ENCODE data around the gene CGB7. TPM values are rescaled to one million over a fixed set of nuclear protein-coding genes. Genes with fewer than 3 reads are reported as not detected.

The CGB7 gene
- total RNA-seq, 1 experiment from 2014 or later: 1.2 TPM

DNA sequence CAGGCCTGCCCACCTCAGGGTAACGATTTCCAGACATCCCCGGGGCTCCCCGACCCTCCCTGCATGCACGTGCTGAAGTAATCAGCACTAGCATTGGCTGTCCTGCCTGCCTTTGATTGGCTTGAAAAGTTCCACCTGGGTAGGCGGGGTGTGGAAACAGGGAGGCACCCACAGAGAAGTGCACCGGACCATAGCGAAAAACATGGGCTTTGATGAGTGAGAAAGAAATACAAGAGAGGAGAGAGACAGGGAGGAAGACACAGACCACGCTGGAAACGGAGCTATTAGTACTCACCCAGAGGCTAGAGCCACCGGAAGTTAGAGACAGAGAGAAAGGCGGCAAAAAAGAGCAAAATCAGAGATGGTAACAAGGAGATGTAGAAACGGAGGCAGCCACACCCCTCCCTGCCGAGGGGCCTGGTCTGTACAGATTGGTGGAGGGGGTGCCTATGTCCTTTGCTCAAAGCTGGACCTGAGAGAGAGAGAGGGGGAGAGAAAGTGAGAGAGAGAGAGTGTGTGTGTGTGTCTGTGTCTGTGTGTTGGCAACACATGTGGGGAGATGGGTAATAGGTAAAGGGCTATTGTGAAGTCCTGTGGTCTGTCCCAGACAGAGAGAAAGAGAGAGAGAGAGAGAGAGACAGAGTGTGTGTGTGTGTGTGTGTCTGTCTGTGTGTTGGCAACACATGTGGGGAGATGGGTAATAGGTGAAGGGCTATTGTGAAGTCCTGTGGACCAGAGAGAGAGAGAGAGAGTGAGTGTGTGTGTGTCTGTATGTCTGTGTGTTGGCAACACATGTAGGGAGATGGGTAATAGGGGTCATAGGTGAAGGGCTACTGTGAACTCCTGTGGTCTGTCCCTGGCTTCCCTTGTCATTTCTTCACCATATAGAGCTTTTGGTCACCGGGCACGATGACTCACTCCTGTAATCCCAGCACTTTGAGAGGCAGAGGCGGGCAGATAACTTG is 36.3 kb downstream of the CGB7 start:
- DNase-seq: no peak
- peaks cover 0 to 5% (median 4%) of the 10 kb centered on the region in 3 experiments; a peak in 4 of 7 replicates for H3K36me3 Mint-ChIP-seq (ENCODE audit: insufficient read depth in 1 of 3, low read depth in 3 of 3)
- no CpG with 5 or more reads among the region's 16 CpGs for WGBS (ENCODE audit: extremely low coverage, insufficient read length, low lambda C conversion rate)
- H3K23me2 ChIP-seq (ENCODE audit: insufficient read length, low read depth, low read length, poor library complexity, severe bottlenecking): peaks cover 8% of the 10 kb centered on the region
- H3K14ac ChIP-seq (ENCODE audit: insufficient read depth, low read length): no peak overlapping the region
- H3K4me1 ChIP-seq (ENCODE audit: insufficient read depth, low read length): peaks cover 4% of the 10 kb centered on the region; the same call in 1 of the 2 replicates
- H3K9me3 Mint-ChIP-seq: peaks cover 0 to 1% of the 10 kb centered on the region in 2 experiments; a peak in 2 of 5 replicates
- no peaks in the 10 kb centered on the region for H3K9me3 ChIP-seq (ENCODE audit: control insufficient read depth, low read depth, low read length)
- H3K4me3 Mint-ChIP-seq: no peak overlapping the region; a peak in 1 of 5 replicates
- no peak overlapping the region for H3K23ac ChIP-seq (ENCODE audit: insufficient read length, low read depth, low read length)
- no peak overlapping the region for H2BK15ac ChIP-seq (ENCODE audit: low read depth, low read length)
- H3K4ac ChIP-seq (ENCODE audit: low read depth, low read length): no peak overlapping the region
- H3K18ac ChIP-seq (ENCODE audit: insufficient read length, low read depth, low read length): no peak overlapping the region
- H3K4me1 Mint-ChIP-seq: peaks cover 15 to 36% of the 10 kb centered on the region in 2 experiments
- no peak overlapping the region for H2AFZ ChIP-seq (ENCODE audit: low read length)
- H3K79me1 ChIP-seq (ENCODE audit: insufficient read depth, low read depth, low read length, poor library complexity, severe bottlenecking): no peaks in the 10 kb centered on the region
- H3K9ac ChIP-seq (ENCODE audit: extremely low read depth, insufficient read length, low read length): no peak overlapping the region
- H2AK5ac ChIP-seq (ENCODE audit: insufficient read length, low read length): no peak overlapping the region
- no peak overlapping the region; a peak in 1 of 7 replicates for H3K27ac Mint-ChIP-seq
- H3K4me2 ChIP-seq (ENCODE audit: insufficient read depth, insufficient read length, low read length): peak overlapping the region; percentile 9
- no peak overlapping the region for H4K5ac ChIP-seq (ENCODE audit: insufficient read length, low read depth, low read length)
- H2BK12ac ChIP-seq (ENCODE audit: insufficient read length, low read depth, low read length): no peak overlapping the region
- H4K91ac ChIP-seq (ENCODE audit: insufficient read length, low read depth, low read length): no peak overlapping the region
- no peak overlapping the region for H2BK5ac ChIP-seq (ENCODE audit: insufficient read length, low read length)
- no peaks in the 10 kb centered on the region; the same call in 1 of the 2 replicates for H3K27me3 ChIP-seq (ENCODE audit: insufficient read depth, low read length)
- no peak overlapping the region for H3T11ph ChIP-seq (ENCODE audit: low read length)
- no peaks in the 10 kb centered on the region for H4K20me1 ChIP-seq (ENCODE audit: control insufficient read depth, insufficient read depth, insufficient read length)
- H2BK120ac ChIP-seq (ENCODE audit: low read depth, low read length, poor library complexity, severe bottlenecking): peak overlapping the region; percentile 5
- no peaks in the 10 kb centered on the region for H3K79me2 ChIP-seq (ENCODE audit: insufficient read depth, low read length)
- H2BK20ac ChIP-seq (ENCODE audit: low read depth, low read length, poor library complexity, severe bottlenecking): no peak overlapping the region
- TF ChIP-seq, protein P1, sequence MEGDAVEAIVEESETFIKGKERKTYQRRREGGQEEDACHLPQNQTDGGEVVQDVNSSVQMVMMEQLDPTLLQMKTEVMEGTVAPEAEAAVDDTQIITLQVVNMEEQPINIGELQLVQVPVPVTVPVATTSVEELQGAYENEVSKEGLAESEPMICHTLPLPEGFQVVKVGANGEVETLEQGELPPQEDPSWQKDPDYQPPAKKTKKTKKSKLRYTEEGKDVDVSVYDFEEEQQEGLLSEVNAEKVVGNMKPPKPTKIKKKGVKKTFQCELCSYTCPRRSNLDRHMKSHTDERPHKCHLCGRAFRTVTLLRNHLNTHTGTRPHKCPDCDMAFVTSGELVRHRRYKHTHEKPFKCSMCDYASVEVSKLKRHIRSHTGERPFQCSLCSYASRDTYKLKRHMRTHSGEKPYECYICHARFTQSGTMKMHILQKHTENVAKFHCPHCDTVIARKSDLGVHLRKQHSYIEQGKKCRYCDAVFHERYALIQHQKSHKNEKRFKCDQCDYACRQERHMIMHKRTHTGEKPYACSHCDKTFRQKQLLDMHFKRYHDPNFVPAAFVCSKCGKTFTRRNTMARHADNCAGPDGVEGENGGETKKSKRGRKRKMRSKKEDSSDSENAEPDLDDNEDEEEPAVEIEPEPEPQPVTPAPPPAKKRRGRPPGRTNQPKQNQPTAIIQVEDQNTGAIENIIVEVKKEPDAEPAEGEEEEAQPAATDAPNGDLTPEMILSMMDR (conservative IDR thresholded peaks at IDR 0.05): no peak
- no peak overlapping the region for H3K27ac ChIP-seq (ENCODE audit: insufficient read length, low read depth, low read length)
- no peak overlapping the region for H4K8ac ChIP-seq (replicated peaks; ENCODE audit: insufficient read length, low read depth, low read length)
- peaks cover 49% of the 10 kb centered on the region for H3K27me3 Mint-ChIP-seq (ENCODE audit: low read depth)
- no peak overlapping the region for H3K56ac ChIP-seq (ENCODE audit: insufficient read length, low read depth, low read length)

Data from H9 (cell line).